GM10847 (cell line): ENCODE results near the gene C11orf54.

Experiments
- POLR2A ChIP-seq: IDR thresholded peaks from 2 replicates; pipeline ENCODE4 v1.6.1; 2011; ENCODE audit not compliant: insufficient read length; ENCODE audit errors: extremely low read depth

The C11orf54 gene

GRCh38 chr11:93746101-93746500 lies 4.6 kb downstream of the C11orf54 start:
- no peak for TF ChIP-seq POLR2A

- no peak for TF ChIP-seq POLR2A
These were observed 5.7 kb downstream of the C11orf54 start for GRCh38 chr11:93747122-93747521.

- TF ChIP-seq POLR2A, result no peak
These were observed 9.5 kb downstream of the C11orf54 start for GRCh38 chr11:93751001-93751400.

GRCh38 chr11:93753241-93753640 lies 11.8 kb downstream of the C11orf54 start:
- TF ChIP-seq POLR2A, result no peak

GRCh38 chr11:93756748-93757147 lies 15.3 kb downstream of the C11orf54 start:
- TF ChIP-seq POLR2A, result no peak

- no peak for TF ChIP-seq POLR2A
These were observed 15.8 kb downstream of the C11orf54 start for GRCh38 chr11:93757301-93757700.

GRCh38 chr11:93757924-93758865 lies 16.7 kb downstream of the C11orf54 start:
- TF ChIP-seq POLR2A, result no peak

- no peak for TF ChIP-seq POLR2A
These were observed 20.4 kb downstream of the C11orf54 start for GRCh38 chr11:93761910-93762309.

- no peak for TF ChIP-seq POLR2A
These were observed 24.1 kb downstream of the C11orf54 start for GRCh38 chr11:93765551-93765950.

- no peak for TF ChIP-seq POLR2A
These were observed 25.0 kb downstream of the C11orf54 start for GRCh38 chr11:93766504-93766903.

- no peak for TF ChIP-seq POLR2A
These were observed 25.5 kb downstream of the C11orf54 start for GRCh38 chr11:93767018-93767417.

GRCh38 chr11:93770160-93770559 lies 28.7 kb downstream of the C11orf54 start:
- no peak for TF ChIP-seq POLR2A

GRCh38 chr11:93772123-93772522 lies 30.7 kb downstream of the C11orf54 start:
- TF ChIP-seq POLR2A, result no peak

- TF ChIP-seq POLR2A, result no peak
These were observed 31.6 kb downstream of the C11orf54 start for GRCh38 chr11:93773045-93773477.

- TF ChIP-seq POLR2A, result no peak
These were observed 32.2 kb downstream of the C11orf54 start for GRCh38 chr11:93773601-93774200.

- no peak for TF ChIP-seq POLR2A
These were observed 33.8 kb downstream of the C11orf54 start for GRCh38 chr11:93775289-93775688.
